K562 (cell line): Measurements from ENCODE around the gene KRR1. TPM values are rescaled to one million over a fixed set of nuclear protein-coding genes. Genes with fewer than 3 reads are reported as not detected.

ENCODE experiments used
- ARID4B ChIP-seq: sonication (generic); formaldehyde crosslinking; IDR thresholded peaks from 2 replicates; pipeline ENCODE4 v1.8.0; 2022; ENCODE audit warnings: mild to moderate bottlenecking, missing genetic modification reagents
- ELK1 ChIP-seq: sonication (generic); formaldehyde crosslinking; IDR thresholded peaks from 2 replicates; pipeline ENCODE4 v1.8.1; 2022; ENCODE audit warnings: missing genetic modification reagents
- HMGN3 ChIP-seq: IDR thresholded peaks from 2 replicates; pipeline ENCODE4 v1.6.1; 2011; ENCODE audit warnings: borderline replicate concordance, low read depth, mild to moderate bottlenecking, mixed read lengths, low read length; ENCODE audit not compliant: insufficient read length; ENCODE audit errors: extremely low read depth
- MNT ChIP-seq, 2 experiments: fragments of 450-650 bp; conservative IDR thresholded peaks; 2 replicates each; pipeline ENCODE4 v1.6.1; 2017; ENCODE audit warnings: mild to moderate bottlenecking in 2 of 2, moderate library complexity in 2 of 2
- NFE2L1 ChIP-seq: fragments of 450-650 bp; IDR thresholded peaks from 2 replicates; pipeline ENCODE4 v1.6.1; 2016; ENCODE audit warnings: missing genetic modification characterization, low read depth, mild to moderate bottlenecking, missing compliant biosample characterization, moderate library complexity, borderline replicate concordance
- SREBF2 ChIP-seq: sonication (generic); formaldehyde crosslinking; IDR thresholded peaks from 2 replicates; pipeline ENCODE4 v1.4.0; 2020; ENCODE audit warnings: mild to moderate bottlenecking, missing genetic modification reagents
- TRIM28 ChIP-seq: fragments of 450-650 bp; IDR thresholded peaks from 2 replicates; pipeline ENCODE4 v1.6.1; 2017
- ZNF311 ChIP-seq: fragments of 250-450 bp; sonication (Bioruptor Pico); IDR thresholded peaks from 2 replicates; pipeline ENCODE4 v1.4.0; 2020; ENCODE audit warnings: mild to moderate bottlenecking, moderate library complexity
- ZNF384 ChIP-seq: IDR thresholded peaks from 2 replicates; pipeline ENCODE4 v1.6.1; 2012; ENCODE audit warnings: low read depth, low read length, improper control_type of control experiment
- ZNF551 ChIP-seq: fragments of 250-450 bp; sonication (Bioruptor Pico); IDR thresholded peaks from 2 replicates; pipeline ENCODE4 v1.5.0; 2021; ENCODE audit warnings: mild to moderate bottlenecking, moderate library complexity
- ZNF79 ChIP-seq: fragments of 250-450 bp; sonication (Bioruptor Pico); IDR thresholded peaks from 2 replicates; pipeline ENCODE4 v1.4.0; 2020; ENCODE audit warnings: low read depth, mild to moderate bottlenecking, moderate library complexity
- polyA plus RNA-seq, 8 experiments: library from polyadenylated mRNA; depleted of rRNA in 4 of 8; stranded (reverse) in 5 of 8; unstranded in 3 of 8; fragments of >200 nt; fragmentation: Nextera tagmentation in 2 of 8; fragmentation: Illumina TruSeq in 1 of 8; extraction: Ambion mirVana in 2 of 8; extraction: Trizol in 1 of 8; gene quantifications; 2 replicates each; pipeline versions ENCODE4 v1.2.1 to v1.2.3, GENCODE V29; 2011 to 2014; ENCODE audit warnings: inconsistent platforms in 1 of 8, missing spikeins in 1 of 8
- total RNA-seq, 7 experiments: library from RNA; depleted of rRNA in 6 of 7; stranded (reverse); fragments of >200 nt in 6 of 7; fragmentation: Illumina TruSeq in 2 of 7; extraction: Trizol in 2 of 7; gene quantifications; 2 replicates each; pipeline versions ENCODE4 v1.2.1 to v1.2.3, GENCODE V29; 2011 to 2021; ENCODE audit warnings: low replicate concordance in 1 of 7
- TF ChIP-seq, protein P1 (sequence below): sonication (generic); formaldehyde crosslinking; IDR thresholded peaks from 2 replicates; pipeline ENCODE4 v1.8.1; 2023; ENCODE audit warnings: mild to moderate bottlenecking, missing genetic modification reagents
- TF ChIP-seq, protein P2 (sequence below): sonication (generic); formaldehyde crosslinking; IDR thresholded peaks from 2 replicates; pipeline ENCODE4 v1.8.0; 2022; ENCODE audit warnings: mild to moderate bottlenecking, missing genetic modification reagents

The KRR1 gene
- total and polyA plus RNA-seq, 9 of the 15 experiments (the other 6 are each of a cell fraction or from before 2014, with no cell fraction given), result 42.6 to 102 (median 61.0) TPM

GRCh38 chr12:75511116-75512048 lies at the start of gene KRR1 (continued):
- TF ChIP-seq ELK1 (no peak), TRIM28 (0 out of 2 replicates have a peak, but pooled peaks have one; percentile 16), HMGN3 (no peak), ZNF311 (CRISPR knock-in tag) (no peak), ARID4B (CRISPR knock-in tag) (peak; percentile 21; the same call in 1 of the 2 replicates), ZNF79 (CRISPR knock-in tag) (no peak), SREBF2 (CRISPR knock-in tag) (no peak), NFE2L1 (tag) (no peak), ZNF551 (no peak), MNT (conservative IDR thresholded peaks at IDR 0.05) (peak; percentile 36 to 74), ZNF384 (no peak)
- TF ChIP-seq, protein P1, sequence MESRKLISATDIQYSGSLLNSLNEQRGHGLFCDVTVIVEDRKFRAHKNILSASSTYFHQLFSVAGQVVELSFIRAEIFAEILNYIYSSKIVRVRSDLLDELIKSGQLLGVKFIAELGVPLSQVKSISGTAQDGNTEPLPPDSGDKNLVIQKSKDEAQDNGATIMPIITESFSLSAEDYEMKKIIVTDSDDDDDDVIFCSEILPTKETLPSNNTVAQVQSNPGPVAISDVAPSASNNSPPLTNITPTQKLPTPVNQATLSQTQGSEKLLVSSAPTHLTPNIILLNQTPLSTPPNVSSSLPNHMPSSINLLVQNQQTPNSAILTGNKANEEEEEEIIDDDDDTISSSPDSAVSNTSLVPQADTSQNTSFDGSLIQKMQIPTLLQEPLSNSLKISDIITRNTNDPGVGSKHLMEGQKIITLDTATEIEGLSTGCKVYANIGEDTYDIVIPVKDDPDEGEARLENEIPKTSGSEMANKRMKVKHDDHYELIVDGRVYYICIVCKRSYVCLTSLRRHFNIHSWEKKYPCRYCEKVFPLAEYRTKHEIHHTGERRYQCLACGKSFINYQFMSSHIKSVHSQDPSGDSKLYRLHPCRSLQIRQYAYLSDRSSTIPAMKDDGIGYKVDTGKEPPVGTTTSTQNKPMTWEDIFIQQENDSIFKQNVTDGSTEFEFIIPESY (CRISPR knock-in tag), result peak; percentile 98
- TF ChIP-seq, protein P2, sequence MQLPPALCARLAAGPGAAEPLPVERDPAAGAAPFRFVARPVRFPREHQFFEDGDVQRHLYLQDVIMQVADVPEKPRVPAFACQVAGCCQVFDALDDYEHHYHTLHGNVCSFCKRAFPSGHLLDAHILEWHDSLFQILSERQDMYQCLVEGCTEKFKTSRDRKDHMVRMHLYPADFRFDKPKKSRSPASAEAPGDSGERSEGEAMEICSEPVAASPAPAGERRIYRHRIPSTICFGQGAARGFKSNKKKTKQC, result peak; percentile 64; the same call in 1 of the 2 replicates
